SU-DHL-6 (cell line): Measurements from ENCODE around the gene UCP2.

Experiments used
- H2AFZ ChIP-seq: fragments of 200-600 bp; sonication (generic); 2 replicates; pipeline ENCODE4 v1.6.1; 2014; ENCODE audit warnings: low read depth, mild to moderate bottlenecking, moderate library complexity, mixed read lengths, antibody characterized with exemption, low read length; ENCODE audit not compliant: severe bottlenecking
- H3F3A ChIP-seq: fragments of 200-600 bp; shearing (Covaris generic); 2 replicates; pipeline ENCODE4 v1.6.0; 2016; ENCODE audit warnings: antibody characterized with exemption, mild to moderate bottlenecking; ENCODE audit not compliant: insufficient read depth
- H3K27ac ChIP-seq: fragments of 200-600 bp; sonication (generic); 2 replicates; pipeline ENCODE4 v1.5.1; 2016; ENCODE audit warnings: low read depth, mild to moderate bottlenecking, low read length, moderate library complexity, mixed read lengths
- H3K27me3 ChIP-seq: fragments of 200-600 bp; sonication (generic), shearing (Covaris generic); 2 replicates; pipeline ENCODE4 v1.6.0; 2014; ENCODE audit warnings: mild to moderate bottlenecking, low read length
- H3K36me3 ChIP-seq: fragments of 200-600 bp; sonication (generic); 2 replicates; pipeline ENCODE4 v1.6.1; 2014; ENCODE audit warnings: mild to moderate bottlenecking, low read length, mixed read lengths
- H3K4me2 ChIP-seq: fragments of 300-600, 200-600 bp; shearing (Covaris generic), sonication (generic); 2 replicates; pipeline ENCODE4 v1.6.0; 2014; ENCODE audit warnings: low read length, low read depth, mild to moderate bottlenecking; ENCODE audit not compliant: poor library complexity, severe bottlenecking
- H3K4me3 ChIP-seq: fragments of 200-600 bp; sonication (generic); 2 replicates; pipeline ENCODE4 v1.5.1; 2014; ENCODE audit warnings: antibody characterized with exemption, low read length, mild to moderate bottlenecking, mixed read lengths; ENCODE audit not compliant: insufficient read depth, poor library complexity, severe bottlenecking
- H3K79me2 ChIP-seq: fragments of 200-600 bp; sonication (generic); 2 replicates; pipeline ENCODE4 v1.6.1; 2014; ENCODE audit warnings: mild to moderate bottlenecking, low read length, moderate library complexity; ENCODE audit not compliant: insufficient read depth
- H3K9ac ChIP-seq: fragments of 200-600 bp; sonication (generic); 2 replicates; pipeline ENCODE4 v1.7.0; 2014; ENCODE audit warnings: mild to moderate bottlenecking, low read length
- H3K9me2 ChIP-seq: fragments of 200-600 bp; sonication (generic); replicated peaks from 2 replicates; pipeline ENCODE4 v1.6.1; 2014; ENCODE audit warnings: low read length; ENCODE audit not compliant: insufficient read depth
- H3K9me3 ChIP-seq: fragments of 200-600 bp; sonication (generic); 2 replicates; pipeline ENCODE4 v1.6.1; 2014; ENCODE audit warnings: low read length, mixed read lengths; ENCODE audit not compliant: insufficient read depth
- H4K20me1 ChIP-seq: fragments of 200-600 bp; sonication (generic); 2 replicates; pipeline ENCODE4 v1.6.1; 2014; ENCODE audit warnings: low read depth, mild to moderate bottlenecking, antibody characterized with exemption, low read length, moderate library complexity, mixed read lengths
- EZH2phosphoT487 ChIP-seq: fragments of 200-600 bp; sonication (generic), shearing (Covaris generic); conservative IDR thresholded peaks from 2 replicates; pipeline ENCODE4 v1.6.1; 2018; ENCODE audit warnings: mild to moderate bottlenecking, antibody characterized with exemption, low read length, moderate library complexity, mixed read lengths
- TF ChIP-seq, protein P1 (sequence below): fragments of 200-600 bp; sonication (generic); IDR thresholded peaks from one replicate; pipeline ENCODE4 v1.5.1; 2017; ENCODE audit warnings: antibody characterized with exemption, mild to moderate bottlenecking, low read length, moderate library complexity; ENCODE audit not compliant: insufficient read depth, poor library complexity, severe bottlenecking

Gene UCP2

DNA sequence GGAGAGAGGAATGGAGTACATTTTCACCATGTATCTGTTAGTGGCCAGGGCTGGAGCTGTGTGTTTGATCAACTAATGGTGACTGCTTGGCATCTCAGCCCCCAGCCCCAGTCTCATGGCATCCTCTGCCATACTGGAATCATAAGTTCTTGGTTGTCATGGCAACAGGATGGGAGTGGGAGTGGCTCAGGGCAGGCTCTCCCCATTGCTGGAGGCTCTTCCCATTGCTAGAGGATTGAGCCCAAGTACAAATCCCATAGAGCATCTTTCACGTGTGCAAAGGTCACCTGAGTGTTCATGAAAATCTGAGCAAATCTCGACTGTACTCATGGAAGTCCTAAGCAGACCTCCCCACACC lies 16.9 kb downstream of the UCP2 start:
- Histone ChIP-seq H3K4me2 (no peak overlapping the region), H3K36me3 (no peaks in the 10 kb centered on the region), H3K9ac (no peak overlapping the region), H2AFZ (no peak overlapping the region), H3K27ac (no peak overlapping the region), H3K79me2 (no peaks in the 10 kb centered on the region), H3K9me3 (no peaks in the 10 kb centered on the region), H3F3A (no peaks in the 10 kb centered on the region), H3K9me2 (no peaks in the 10 kb centered on the region), H3K4me3 (no peak overlapping the region), H3K27me3 (no peaks in the 10 kb centered on the region), H4K20me1 (no peaks in the 10 kb centered on the region)
- TF ChIP-seq, protein P1, sequence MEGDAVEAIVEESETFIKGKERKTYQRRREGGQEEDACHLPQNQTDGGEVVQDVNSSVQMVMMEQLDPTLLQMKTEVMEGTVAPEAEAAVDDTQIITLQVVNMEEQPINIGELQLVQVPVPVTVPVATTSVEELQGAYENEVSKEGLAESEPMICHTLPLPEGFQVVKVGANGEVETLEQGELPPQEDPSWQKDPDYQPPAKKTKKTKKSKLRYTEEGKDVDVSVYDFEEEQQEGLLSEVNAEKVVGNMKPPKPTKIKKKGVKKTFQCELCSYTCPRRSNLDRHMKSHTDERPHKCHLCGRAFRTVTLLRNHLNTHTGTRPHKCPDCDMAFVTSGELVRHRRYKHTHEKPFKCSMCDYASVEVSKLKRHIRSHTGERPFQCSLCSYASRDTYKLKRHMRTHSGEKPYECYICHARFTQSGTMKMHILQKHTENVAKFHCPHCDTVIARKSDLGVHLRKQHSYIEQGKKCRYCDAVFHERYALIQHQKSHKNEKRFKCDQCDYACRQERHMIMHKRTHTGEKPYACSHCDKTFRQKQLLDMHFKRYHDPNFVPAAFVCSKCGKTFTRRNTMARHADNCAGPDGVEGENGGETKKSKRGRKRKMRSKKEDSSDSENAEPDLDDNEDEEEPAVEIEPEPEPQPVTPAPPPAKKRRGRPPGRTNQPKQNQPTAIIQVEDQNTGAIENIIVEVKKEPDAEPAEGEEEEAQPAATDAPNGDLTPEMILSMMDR = no peak
- no peak for TF ChIP-seq EZH2phosphoT487

DNA sequence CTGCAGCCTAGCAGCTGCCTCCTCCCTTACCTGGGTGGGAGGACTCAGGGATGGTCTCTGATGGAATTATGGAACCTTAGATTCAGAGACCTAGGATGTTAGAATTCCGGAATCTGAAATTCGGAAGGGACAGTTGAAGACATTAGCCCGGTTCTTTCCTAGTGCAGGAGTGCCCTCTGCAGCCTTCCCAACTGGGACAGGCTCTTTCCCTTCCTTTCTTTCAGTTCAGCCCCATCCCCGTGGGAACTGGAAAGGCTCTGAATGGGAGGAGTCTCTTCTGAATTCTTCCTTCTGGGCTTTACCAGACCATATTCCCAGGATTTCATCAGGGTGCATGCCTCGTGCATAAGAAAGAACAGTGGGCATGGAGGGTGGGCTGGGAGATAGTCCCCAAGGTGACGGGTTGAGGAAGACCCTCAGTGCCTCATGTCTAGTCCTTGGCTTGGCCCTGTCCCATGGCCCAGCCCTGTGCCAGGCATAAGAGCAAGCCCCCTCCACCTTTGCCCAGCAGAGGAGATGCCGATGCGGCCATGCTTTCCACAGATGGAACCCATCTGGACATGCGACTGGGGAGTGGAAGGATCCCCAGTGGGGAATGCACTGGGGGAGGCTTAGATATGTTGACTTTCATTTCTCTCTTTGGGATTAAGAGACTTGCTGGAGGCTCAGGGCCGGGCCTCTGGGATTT lies 17.4 kb downstream of the UCP2 start:
- Histone ChIP-seq H3K9ac (no peak overlapping the region), H3K4me2 (no peak overlapping the region)

DNA sequence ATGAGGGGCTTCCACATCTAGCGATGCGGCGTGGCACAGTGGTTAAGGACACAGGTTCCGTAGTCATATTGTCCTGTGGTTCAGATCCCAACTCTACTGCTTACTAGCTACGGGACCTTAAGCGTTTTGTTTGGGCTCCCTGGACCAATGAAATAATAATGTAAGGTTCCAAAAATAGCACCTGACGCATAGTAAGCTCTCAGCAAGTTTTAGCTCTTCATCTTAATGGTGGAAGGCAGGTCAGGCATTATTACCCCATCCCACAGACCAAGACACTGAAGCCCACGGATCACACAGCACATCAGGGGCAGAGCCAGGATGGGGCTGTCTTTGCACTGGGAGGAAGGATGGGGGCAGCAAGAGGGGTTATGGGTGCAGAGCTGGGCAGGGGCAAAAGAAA lies 18.8 kb downstream of the UCP2 start:
- no peaks in the 10 kb centered on the region for H4K20me1 ChIP-seq
- no peak overlapping the region for H3K4me2 ChIP-seq
- no peaks in the 10 kb centered on the region for H3K36me3 ChIP-seq
- no peak overlapping the region for H3K27ac ChIP-seq
- H3K9me3 ChIP-seq = no peaks in the 10 kb centered on the region
- H3K27me3 ChIP-seq = no peaks in the 10 kb centered on the region
- H3K9ac ChIP-seq = 0 out of 2 replicates have a peak overlapping the region, but pooled peaks have one; percentile 14
- H3F3A ChIP-seq = no peaks in the 10 kb centered on the region
- H2AFZ ChIP-seq = no peak overlapping the region
- no peak overlapping the region for H3K4me3 ChIP-seq
- TF ChIP-seq EZH2phosphoT487 = no peak
- TF ChIP-seq, protein P1 = no peak
- H3K79me2 ChIP-seq = no peaks in the 10 kb centered on the region
- no peaks in the 10 kb centered on the region for H3K9me2 ChIP-seq

More for the DNA sequence above, 17.4 kb downstream of the UCP2 start:
- Histone ChIP-seq H3K9me3 (no peaks in the 10 kb centered on the region), H3K36me3 (no peaks in the 10 kb centered on the region), H3K9me2 (no peaks in the 10 kb centered on the region), H3K4me3 (no peak overlapping the region), H3K27ac (no peak overlapping the region), H3F3A (no peaks in the 10 kb centered on the region), H2AFZ (no peak overlapping the region), H3K79me2 (no peaks in the 10 kb centered on the region), H3K27me3 (no peaks in the 10 kb centered on the region), H4K20me1 (no peaks in the 10 kb centered on the region)
- TF ChIP-seq EZH2phosphoT487 = no peak
- TF ChIP-seq, protein P1 = no peak
